ENCODE results near the gene KIAA1549.

DNA sequence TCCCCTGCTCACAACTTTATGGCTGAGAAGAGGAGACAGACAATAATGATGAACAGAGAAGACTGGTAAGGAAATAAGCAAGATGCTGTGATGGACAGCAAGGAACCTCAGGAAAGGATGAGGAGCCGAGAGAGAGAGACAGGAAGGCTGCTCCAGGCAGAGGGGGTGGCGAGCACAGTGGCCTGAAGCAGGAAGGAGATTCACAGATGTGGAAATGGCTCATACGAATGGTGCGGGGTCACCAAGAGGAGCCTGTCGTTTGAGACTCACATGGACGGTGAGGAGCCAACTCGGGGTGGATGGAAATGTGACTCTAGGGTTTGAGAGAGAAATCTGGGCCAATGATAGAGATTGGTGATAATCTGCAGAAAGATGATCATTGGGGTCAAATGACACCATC, 43.7 kb downstream of the KIAA1549 start:
- TF ChIP-seq CTCF (IDR thresholded peaks at IDR 0.05) (no peak), POLR2A (IDR thresholded peaks at IDR 0.05) (no peak), EP300 (IDR thresholded peaks at IDR 0.05) (no peak)

Measured in gastroesophageal sphincter (tissue), 3 donors.